Mesothelial cell of epicardium (in vitro differentiated cells): ENCODE data around the gene BAG5. TPM values are rescaled to one million over a fixed set of nuclear protein-coding genes. Genes with fewer than 3 reads are reported as not detected.
A peak's percentile ranks its signal among the peaks of the same experiment; 100 is the strongest.
"Not testable (repeated sequence)": the region's sequence is repeated elsewhere in the genome, so short reads cannot be mapped to it uniquely, and the experiment has no call there.

ENCODE experiments used
- DNase-seq, 2 experiments: peaks; one replicate each; pipeline ENCODE4 v3.0.0; 2021; ENCODE audit warnings: low spot score in 2 of 2; ENCODE audit not compliant: unreplicated experiment in 2 of 2
- H3K27ac Mint-ChIP-seq: 2 replicates; pipeline ENCODE4 v1.8.0; 2021; ENCODE audit warnings: mixed read lengths
- H3K27me3 Mint-ChIP-seq: 2 replicates; pipeline ENCODE4 v1.8.0; 2021; ENCODE audit warnings: low read depth, mixed read lengths
- H3K36me3 Mint-ChIP-seq: 2 replicates; pipeline ENCODE4 v1.8.0; 2021; ENCODE audit warnings: mixed read lengths
- H3K4me1 Mint-ChIP-seq: 2 replicates; pipeline ENCODE4 v1.8.0; 2021; ENCODE audit warnings: mixed read lengths
- H3K4me3 Mint-ChIP-seq: 2 replicates; pipeline ENCODE4 v1.8.0; 2021; ENCODE audit warnings: mild to moderate bottlenecking, moderate library complexity, mixed read lengths
- H3K9me3 Mint-ChIP-seq: 2 replicates; pipeline ENCODE4 v1.8.0; 2021; ENCODE audit warnings: mixed read lengths
- total RNA-seq: library from RNA; stranded (reverse); gene quantifications from 3 replicates; pipeline ENCODE4 v1.2.1, GENCODE V29; 2021
- TF ChIP-seq, protein P1 (sequence below): fragments of 200-600 bp; sonication (generic); IDR thresholded peaks from one replicate; pipeline ENCODE4 v1.5.0; 2021; ENCODE audit warnings: antibody characterized with exemption; ENCODE audit not compliant: unreplicated experiment

Gene BAG5
- total RNA-seq, 1 donor from 2014 or later = 22.2 TPM

DNA sequence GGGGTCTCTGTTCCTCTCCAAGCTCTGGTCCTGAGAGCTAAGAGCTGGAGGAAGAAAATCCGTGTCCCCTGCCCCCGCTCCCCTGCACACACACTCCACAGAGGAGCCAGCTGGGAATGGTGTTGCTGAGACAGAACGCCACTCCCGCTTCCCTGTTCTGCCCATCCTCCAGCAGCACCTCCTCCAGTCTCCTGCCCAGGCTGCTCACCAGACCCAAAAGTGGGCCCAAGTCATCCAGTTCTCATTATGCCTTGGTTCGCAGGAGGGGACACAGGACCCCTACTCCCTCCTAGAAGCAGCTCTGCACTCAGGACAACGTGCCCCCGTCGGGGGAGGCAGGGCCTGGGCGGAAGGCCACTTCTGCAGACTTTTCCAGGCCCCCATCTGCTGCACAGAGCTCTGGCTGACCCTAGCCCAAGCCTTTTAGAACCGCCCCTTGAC, 34.3 kb downstream of the BAG5 start:
- Mint-ChIP-seq H3K4me1 (peaks cover 45% of the 10 kb centered on the region), H3K27ac (peak overlapping the region; percentile 56), H3K4me3 (peak overlapping the region; percentile 93), H3K9me3 (no peaks in the 10 kb centered on the region), H3K27me3 (peaks cover 29% of the 10 kb centered on the region), H3K36me3 (no peaks in the 10 kb centered on the region)
- TF ChIP-seq, protein P1, sequence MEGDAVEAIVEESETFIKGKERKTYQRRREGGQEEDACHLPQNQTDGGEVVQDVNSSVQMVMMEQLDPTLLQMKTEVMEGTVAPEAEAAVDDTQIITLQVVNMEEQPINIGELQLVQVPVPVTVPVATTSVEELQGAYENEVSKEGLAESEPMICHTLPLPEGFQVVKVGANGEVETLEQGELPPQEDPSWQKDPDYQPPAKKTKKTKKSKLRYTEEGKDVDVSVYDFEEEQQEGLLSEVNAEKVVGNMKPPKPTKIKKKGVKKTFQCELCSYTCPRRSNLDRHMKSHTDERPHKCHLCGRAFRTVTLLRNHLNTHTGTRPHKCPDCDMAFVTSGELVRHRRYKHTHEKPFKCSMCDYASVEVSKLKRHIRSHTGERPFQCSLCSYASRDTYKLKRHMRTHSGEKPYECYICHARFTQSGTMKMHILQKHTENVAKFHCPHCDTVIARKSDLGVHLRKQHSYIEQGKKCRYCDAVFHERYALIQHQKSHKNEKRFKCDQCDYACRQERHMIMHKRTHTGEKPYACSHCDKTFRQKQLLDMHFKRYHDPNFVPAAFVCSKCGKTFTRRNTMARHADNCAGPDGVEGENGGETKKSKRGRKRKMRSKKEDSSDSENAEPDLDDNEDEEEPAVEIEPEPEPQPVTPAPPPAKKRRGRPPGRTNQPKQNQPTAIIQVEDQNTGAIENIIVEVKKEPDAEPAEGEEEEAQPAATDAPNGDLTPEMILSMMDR = no peak
- DNase-seq = no peak

DNA sequence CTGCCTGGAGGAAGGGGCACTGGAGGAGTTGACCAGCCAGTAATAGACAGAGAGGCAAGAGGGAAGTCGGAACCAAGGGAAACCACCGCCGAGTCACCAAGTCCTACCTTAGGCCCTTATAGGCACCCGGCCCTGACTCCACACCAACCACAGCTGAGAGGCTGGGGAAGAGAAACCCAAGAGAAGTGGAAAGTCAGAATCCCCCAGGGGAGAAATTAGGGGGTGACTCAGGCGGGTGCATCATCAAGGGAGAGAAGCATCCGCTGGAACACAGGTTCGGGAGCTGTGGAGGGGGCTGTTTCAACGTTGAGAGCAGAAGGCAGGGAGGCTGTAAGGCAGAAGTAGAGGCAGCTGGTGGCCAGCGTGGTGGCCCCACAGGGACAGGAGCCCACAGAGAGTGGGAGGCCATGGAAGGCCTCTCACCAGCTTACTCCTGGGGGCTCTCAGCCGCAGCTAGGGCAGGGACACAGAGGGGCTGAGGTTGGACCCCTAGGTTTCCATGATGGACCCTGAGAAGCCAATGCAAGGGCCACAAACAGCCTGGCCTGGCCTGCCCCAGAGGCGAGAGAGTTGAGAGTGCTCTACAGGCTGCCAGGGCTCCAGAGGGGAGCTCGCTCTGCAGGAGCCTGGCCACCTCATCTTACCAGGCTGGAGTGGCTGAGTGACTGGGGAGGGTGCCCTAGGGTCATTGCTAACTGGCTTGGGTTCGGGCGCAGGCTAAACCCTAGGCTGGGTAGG, 34.9 kb downstream of the BAG5 start:
- H3K4me3 Mint-ChIP-seq = peak overlapping the region; percentile 93
- DNase-seq = no peak
- H3K9me3 Mint-ChIP-seq = no peaks in the 10 kb centered on the region
- TF ChIP-seq, protein P1 = no peak
- H3K27ac Mint-ChIP-seq = peak overlapping the region; percentile 62
- H3K4me1 Mint-ChIP-seq = peaks cover 45% of the 10 kb centered on the region
- peaks cover 33% of the 10 kb centered on the region for H3K27me3 Mint-ChIP-seq
- H3K36me3 Mint-ChIP-seq = no peaks in the 10 kb centered on the region

DNA sequence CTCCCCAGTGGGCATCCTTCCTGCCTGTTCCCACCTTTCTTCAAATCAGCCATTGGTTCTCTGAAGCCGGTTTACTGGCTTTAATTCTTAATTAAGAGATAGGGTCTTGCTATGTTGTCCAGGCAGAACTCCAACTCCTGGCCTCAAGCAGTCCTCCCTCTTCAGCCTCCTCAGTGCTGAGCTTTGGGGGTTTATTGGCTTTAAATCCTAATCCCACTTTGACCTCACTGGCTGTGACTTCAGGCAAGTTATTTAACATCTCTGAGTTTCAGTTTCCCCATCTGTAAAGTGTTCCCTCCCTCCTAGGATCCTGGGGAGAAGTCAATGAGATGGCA, 35.6 kb downstream of the BAG5 start:
- H3K4me3 Mint-ChIP-seq = peak overlapping the region; percentile 93
- no peak overlapping the region for H3K27ac Mint-ChIP-seq
- peaks cover 35% of the 10 kb centered on the region for H3K27me3 Mint-ChIP-seq
- no peaks in the 10 kb centered on the region for H3K36me3 Mint-ChIP-seq
- DNase-seq = no peak
- TF ChIP-seq, protein P1 = no peak
- peaks cover 45% of the 10 kb centered on the region for H3K4me1 Mint-ChIP-seq
- H3K9me3 Mint-ChIP-seq = no peaks in the 10 kb centered on the region

DNA sequence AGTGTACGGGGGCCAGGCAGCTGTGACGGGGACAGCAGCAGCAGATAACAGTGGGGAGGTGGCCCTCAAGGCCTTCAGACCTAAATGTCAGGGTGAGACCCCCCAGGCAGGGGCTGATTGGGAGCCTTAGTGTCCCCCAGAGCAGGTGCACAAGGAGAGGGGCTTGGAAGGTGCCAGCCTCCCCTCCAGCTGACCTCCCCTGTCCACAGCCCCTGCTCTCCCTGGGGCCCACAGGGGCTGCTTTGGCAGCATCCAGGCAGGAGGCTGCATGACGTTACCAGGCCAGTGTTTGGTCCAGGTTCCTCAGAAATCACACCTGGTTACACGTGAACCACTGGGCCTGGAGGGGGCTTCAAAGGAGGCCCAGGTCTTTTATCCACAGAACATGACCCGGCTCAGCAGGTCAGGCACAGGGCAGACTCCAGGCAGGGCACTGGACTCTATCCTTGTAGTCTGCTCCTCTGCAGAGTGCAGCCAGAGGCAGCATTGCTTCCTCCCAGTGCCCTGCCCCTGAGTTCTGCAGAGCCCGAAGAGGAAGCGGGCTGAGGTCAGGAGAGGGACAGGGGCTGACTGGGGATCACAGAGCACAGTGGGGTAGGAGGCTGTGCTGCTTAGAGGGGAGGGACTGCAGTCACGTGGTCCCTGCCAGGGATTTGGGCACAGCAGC, 36.1 kb downstream of the BAG5 start:
- H3K4me3 Mint-ChIP-seq = no peak overlapping the region
- peaks cover 35% of the 10 kb centered on the region for H3K27me3 Mint-ChIP-seq
- TF ChIP-seq, protein P1 = no peak
- no peaks in the 10 kb centered on the region for H3K9me3 Mint-ChIP-seq
- no peak overlapping the region for H3K27ac Mint-ChIP-seq
- H3K4me1 Mint-ChIP-seq = peaks cover 45% of the 10 kb centered on the region
- no peak for DNase-seq
- H3K36me3 Mint-ChIP-seq = no peaks in the 10 kb centered on the region

DNA sequence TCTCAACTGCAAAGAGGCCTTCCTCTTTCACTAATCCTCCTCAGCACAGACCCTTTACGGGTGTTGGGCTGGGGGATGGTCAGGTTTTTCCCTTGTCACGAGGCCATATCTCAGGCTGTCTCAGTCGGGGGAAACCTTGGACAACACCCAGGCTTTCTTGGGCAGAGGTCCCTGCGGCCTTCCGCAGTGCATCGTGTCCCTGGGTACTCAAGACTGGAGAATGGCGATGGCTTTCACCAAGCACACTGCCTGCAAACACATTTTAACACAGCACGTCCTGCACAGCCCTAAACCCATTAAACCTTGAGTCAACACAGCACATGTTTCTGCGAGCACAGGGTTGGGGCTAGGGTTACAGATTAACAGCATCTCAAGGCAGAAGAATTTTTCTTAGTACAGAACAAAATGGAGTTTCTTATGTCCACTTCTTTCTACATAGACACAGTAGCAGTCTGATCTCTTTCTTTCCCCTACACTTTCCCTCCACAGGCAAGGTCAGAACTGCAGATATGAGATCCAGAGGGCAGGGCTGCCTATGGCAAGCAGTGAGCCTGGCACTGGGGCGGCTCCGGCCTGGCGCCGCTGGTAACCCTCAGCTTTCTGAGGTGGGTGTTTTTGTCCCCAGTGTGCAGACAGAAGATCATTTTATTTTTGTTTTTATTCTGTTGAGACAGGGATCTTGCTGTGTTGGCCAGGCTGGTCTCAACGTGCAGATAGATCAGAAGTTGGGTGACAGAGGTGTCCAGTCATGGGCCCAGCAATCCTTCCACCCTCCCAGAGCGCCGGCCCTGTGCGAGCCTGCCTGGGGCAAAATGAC, 36.8 kb downstream of the BAG5 start:
- not testable (repeated sequence) for H3K36me3 Mint-ChIP-seq, DNase-seq, H3K9me3 Mint-ChIP-seq
- Mint-ChIP-seq H3K27me3 (peaks cover 37% of the 10 kb centered on the region), H3K4me1 (peaks cover 45% of the 10 kb centered on the region), H3K27ac (peak overlapping the region; percentile 62), H3K4me3 (peak overlapping the region; percentile 13)
